ENCODE data around the gene MAEA.

- TF ChIP-seq GATA2 (IDR thresholded peaks at IDR 0.05; ENCODE audit: low read depth, low read length) (no peak), GATA3 (IDR thresholded peaks at IDR 0.05; ENCODE audit: low read depth, low read length) (no peak)
These were observed 44.8 kb downstream of the MAEA start for GRCh38 chr4:1334579-1334895.
